Measurements from ENCODE around the gene ADORA2A.

The ADORA2A gene

DNA sequence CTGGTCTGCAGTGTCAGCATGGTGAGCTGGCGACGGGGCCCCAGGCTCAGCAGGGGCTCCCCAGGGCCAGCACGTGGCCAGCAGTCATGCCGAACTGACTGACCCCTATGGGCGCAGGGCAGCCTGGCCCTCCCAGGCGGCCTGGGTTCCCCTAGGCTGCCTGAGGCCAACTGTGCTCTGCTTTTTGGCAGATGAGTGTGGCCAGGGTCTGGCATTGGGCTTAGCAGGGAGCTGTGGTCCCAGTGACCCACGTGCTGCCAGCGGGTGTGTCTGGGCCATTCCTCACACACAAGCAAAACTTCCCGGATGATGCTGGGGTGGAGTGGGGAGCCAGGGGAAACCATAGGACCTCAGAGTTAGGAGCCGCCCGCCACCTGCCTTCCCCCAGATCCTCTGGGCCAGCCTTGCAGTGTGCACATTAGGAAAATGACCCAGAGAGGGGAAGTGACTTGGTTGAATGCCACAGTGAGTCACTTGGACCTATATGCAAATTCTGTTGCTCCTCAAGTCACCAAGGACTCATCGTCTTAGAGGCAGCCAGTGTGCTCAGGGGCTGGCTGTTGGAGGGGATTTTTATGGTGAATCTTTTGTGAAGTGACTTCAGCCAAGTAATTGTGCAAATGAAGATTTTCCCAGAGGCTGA is 6.5 kb downstream of the ADORA2A start:
- DNase-seq = no peak

DNA sequence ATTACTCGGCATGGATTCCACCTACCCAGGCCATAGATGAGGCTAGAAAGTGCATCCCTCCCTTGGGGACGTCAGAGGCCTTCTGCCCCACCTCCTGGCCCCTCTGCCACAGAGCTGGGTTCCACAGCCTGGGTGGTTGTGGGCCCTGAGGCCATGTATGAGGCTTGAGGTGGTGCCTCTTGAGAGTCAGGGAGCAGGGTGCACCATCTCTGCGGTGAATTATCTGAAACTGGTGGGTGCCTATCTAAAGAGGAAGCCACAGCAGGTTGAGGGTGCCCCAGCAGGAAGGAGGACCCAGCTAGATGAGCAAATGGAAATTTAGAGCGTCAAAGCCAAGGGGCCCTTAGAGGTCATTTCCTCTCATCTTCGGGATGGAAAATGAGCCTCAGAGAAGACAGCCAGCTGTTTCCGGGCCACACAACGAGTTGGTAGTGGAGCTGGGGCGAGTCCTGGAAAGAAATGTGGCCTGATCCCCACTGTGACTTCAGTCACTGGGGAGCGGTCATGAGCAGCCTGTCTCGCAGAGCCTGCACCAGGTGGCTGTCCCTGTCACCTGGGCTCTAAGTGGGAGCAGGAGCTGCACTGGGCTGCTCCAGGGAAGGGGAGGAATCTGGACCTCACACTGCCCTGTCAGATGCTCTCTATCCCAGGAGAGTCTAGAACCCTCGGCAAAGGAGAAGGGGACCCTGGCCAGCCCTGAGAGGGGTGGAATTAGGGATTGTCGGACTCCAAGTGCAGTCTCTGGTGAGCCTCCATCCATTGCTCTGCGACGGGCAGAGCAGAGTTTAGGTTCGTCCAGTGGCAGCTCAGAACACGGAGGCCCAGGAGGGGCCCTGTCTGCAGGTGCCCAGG is 7.3 kb downstream of the ADORA2A start:
- peak; percentile 86 for DNase-seq

DNA sequence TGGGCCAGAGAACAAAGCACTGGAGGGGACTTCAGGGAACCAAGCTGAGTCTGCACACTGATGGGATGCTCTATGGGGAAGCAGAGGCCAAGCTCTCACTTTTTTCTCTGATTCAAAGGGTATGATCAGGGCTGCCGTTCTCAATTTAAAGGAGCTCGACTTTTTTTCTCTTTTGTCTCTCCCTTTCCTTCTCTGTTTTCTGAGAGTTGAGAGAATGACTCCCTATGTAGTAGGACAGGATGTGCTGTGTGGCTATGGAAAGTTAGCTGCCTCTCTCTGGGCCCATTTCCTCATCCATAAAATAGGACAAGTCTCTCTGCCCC is 7.9 kb downstream of the ADORA2A start:
- DNase-seq = no peak

DNA sequence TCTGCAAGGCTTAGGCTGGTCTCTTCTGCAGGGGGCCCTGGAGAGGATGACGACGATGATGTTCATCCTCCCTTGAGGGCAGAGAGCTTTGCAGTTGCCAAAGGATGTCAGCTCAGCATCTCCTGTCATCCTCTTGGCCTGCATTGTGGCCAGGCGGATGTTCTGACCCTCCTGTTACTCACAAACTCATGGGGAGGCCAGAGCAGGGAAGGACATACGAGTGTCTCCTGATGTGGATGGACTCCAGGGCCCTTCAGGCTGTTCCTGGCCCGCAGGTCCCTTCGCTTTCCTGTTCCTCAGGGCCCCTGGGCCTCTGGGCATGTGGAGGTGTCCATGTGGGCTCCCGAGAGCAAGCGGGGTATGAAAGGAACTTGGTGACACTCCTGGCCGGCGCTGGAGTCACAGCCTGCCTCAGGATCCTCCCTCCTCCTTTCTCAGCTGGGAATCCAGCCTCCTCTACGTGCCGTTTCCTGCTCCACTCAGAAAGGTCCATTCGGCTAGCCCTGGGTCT is 8.5 kb downstream of the ADORA2A start:
- DNase-seq = no peak

DNA sequence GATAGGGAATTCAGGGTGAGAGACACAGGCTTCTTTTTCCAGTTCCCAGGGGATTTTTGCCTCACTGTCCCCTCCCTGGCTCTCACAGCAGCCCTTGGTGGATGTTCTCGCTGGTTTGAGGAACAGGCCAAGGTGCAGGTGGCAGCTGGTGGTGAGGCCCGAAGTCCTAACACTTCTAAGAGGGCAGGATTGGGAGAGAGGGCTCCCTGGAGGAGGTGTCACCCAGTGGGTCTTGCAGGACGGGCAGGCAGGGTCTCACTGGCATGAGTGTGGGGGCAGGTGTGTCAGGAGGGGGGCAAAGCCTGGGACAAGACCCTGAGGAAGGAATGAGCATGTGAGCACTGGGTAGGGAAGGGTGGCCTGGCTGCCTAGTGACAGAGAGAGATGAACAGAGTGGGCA is 9.2 kb downstream of the ADORA2A start:
- no peak for DNase-seq

DNA sequence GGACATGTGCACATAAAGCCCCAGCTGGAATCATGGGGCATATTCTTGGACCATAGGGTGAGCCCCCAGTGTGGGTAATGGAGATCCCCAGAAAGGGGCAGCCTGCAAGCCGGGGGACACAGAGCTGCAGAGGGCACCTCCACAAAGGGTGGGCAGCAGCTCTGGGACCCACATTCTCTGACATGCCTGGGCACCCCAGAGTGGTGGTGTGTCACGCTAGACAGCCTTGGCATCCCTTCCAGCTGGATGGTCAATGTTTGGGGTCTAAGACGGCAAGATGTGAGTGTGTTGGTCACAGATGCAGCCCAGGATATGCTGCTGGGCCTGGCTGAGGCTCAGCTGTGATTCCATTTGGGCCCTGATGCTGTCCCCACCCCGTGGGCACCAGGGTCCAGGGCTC is 9.7 kb downstream of the ADORA2A start:
- no peak for DNase-seq

DNA sequence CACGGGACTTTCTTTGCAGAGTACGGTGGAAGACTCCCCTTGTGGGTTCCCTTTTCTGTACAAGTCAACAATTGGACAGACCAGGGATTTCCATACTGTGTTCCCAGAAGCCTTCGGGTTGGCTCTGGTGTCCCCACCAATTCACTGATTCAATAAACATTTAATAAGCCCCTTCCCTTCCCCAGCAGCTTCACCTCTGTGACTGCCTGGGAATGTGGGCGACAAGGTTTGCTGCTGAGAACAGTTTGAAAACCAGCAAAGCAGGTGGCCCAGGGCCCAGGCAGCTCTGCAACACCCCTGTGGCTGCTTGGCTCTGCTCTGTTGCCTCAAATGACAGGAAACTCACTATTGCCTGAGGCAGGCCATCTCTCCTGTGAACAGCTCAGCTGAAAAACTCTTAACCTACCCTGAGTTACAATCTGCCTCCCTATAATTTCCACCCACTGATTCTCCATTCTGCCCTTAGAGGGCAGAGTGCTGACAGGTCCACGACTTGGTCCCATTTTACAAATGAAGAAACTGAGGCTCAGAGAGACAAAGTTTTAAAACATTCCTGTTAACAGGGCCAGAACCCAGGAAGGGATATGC is 10.4 kb downstream of the ADORA2A start:
- no peak for DNase-seq

DNA sequence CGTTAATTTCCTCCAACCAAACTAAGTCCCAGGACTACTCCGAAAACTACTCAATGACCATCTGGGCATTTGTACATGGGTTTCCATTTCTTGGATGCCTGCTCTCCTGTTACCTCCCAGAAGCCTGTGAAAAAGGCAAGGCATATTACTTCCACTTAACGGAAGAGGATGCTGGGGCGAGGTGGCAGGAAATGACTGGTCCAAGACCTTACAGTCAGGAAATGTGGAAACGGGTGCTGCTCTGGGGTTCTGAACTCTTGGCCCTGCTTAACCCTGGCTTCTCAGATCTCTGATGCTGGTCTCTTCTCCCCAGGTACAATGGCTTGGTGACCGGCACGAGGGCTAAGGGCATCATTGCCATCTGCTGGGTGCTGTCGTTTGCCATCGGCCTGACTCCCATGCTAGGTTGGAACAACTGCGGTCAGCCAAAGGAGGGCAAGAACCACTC is 12.9 kb downstream of the ADORA2A start:
- DNase-seq = no peak

DNA sequence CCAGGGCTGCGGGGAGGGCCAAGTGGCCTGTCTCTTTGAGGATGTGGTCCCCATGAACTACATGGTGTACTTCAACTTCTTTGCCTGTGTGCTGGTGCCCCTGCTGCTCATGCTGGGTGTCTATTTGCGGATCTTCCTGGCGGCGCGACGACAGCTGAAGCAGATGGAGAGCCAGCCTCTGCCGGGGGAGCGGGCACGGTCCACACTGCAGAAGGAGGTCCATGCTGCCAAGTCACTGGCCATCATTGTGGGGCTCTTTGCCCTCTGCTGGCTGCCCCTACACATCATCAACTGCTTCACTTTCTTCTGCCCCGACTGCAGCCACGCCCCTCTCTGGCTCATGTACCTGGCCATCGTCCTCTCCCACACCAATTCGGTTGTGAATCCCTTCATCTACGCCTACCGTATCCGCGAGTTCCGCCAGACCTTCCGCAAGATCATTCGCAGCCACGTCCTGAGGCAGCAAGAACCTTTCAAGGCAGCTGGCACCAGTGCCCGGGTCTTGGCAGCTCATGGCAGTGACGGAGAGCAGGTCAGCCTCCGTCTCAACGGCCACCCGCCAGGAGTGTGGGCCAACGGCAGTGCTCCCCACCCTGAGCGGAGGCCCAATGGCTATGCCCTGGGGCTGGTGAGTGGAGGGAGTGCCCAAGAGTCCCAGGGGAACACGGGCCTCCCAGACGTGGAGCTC is 13.5 kb downstream of the ADORA2A start:
- peak; percentile 48 for DNase-seq

DNA sequence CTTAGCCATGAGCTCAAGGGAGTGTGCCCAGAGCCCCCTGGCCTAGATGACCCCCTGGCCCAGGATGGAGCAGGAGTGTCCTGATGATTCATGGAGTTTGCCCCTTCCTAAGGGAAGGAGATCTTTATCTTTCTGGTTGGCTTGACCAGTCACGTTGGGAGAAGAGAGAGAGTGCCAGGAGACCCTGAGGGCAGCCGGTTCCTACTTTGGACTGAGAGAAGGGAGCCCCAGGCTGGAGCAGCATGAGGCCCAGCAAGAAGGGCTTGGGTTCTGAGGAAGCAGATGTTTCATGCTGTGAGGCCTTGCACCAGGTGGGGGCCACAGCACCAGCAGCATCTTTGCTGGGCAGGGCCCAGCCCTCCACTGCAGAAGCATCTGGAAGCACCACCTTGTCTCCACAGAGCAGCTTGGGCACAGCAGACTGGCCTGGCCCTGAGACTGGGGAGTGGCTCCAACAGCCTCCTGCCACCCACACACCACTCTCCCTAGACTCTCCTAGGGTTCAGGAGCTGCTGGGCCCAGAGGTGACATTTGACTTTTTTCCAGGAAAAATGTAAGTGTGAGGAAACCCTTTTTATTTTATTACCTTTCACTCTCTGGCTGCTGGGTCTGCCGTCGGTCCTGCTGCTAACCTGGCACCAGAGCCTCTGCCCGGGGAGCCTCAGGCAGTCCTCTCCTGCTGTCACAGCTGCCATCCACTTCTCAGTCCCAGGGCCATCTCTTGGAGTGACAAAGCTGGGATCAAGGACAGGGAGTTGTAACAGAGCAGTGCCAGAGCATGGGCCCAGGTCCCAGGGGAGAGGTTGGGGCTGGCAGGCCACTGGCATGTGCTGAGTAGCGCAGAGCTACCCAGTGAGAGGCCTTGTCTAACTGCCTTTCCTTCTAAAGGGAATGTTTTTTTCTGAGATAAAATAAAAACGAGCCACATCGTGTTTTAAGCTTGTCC is 14.3 kb downstream of the ADORA2A start:
- DNase-seq = no peak

DNA sequence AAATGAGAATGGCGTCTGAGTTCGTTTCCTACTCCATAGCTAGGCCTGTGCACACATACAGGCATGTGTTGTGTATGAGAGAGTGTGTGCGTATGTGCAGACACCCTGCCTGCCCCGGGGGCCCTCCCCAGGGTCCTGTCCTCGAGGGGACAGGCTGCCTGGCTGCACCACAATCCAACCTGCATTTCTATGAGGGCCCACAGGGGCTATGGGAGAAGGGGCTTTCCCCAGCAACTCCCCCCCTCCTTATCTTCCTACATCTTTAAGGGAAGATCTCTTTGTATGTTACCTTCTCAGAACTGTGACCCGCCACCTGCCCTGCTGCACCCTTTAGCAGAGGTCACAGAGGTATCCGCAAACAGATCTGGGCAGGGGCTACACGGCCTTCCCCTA is 14.9 kb downstream of the ADORA2A start:
- no peak for DNase-seq

DNA sequence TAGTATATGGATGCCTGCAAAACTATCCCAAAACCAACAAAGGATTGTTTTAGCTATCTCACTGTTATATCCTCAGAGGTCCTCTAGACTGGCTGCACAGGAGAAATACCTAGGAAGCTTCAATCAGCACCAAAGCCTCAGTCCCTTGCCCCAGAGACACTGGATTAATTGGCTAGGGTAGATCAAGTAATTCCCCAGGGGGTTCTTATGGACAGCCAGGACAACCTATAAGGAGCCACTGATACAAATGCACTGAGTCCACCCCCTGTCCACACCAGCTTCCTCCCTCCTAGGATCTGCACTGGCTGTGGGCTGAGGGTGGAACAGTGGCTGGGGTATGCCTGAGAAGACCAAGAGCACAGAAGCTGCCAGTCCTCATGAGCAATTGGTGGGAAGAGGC is 16.3 kb downstream of the ADORA2A start:
- no peak for DNase-seq

DNA sequence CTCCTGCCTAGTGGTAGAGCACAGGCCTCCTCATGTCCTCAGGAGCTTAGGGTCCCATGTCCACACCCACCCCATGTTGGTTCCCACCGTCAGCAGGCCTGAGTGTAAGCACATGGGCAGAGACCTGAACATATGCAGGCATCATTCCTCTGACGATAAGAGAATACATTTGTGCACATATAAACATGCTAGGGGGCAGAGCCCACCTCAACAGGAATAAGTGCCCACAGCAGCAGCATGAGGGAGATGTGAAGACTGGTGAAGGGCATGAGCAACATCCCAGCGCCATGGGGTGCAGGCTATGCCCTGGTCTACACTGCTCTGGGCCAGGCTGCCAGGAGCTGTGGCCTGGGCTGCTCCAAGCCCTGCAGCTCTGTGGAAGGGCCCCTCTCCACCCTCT is 16.9 kb downstream of the ADORA2A start:
- no peak for DNase-seq

DNA sequence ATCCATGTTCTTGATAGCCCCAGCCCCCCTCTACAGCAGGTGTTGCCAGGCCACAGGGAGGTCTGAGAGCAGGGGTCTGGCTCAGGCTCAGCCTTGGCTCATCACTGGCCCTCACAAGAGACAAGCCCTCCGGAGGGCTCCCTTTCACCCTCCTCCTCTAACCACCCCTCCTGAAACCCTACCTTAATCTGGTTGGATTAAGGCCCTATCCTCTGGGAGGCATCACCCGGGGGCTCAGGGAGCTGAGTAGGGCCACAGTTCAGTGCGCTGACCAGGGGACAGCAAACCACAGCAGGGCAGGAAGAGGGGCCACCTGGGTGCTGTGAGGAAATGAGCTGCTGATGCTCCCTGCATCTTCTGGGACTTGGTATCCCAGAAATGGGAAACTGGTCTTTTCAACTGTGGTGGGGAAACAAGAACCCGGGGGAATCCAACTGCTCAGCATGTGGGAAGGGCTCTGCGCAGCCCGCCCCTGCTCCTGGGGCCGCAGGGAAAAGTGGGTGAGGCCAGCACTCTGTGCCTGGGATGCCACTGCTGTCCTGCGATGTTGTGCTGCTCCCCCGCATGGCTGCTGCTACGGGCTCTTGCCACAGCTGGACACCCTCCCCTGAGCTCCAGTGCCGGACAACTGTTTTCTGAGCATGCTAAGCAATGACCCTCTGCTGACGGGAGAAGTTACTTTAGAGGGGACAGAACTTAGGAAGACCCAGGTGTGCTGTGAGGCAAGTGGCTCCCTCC is 17.5 kb downstream of the ADORA2A start:
- no peak for DNase-seq

DNA sequence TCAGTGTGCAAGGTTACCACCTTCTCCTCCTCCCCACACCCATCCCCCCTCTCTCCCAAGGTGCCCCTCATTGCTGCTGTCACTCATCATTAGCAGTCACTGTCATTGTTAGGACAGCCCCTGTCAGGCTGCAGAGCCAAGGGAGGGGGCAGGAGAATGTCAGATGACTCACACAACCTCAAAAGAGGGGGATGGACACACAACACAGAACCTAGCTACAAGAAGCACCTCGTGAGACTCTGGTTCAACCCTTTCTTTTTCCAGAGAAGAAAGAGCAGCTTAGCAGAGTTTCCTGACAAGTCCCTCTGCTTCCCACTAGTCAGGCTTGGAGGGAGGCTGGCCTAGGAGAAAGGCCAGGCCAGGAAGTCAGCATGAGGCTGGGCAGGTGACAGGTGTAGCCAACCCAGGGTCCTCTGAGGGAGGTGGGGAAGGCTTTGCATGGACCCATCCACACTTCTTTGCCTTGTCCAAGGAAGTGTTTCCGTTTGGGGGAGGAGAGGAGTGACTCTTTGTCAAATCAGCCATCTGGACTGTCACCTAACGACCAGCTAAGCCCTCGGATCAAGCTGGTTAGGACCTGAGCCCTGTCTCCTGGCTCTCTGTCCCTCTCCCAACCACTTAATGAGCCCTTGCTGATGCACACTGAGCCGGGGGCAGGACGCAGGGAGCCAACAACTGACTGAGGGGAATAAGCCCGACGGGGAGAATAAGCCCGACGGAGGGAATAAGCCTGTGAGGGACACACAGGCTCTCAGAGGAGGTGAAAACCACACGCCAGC is 18.3 kb downstream of the ADORA2A start:
- peak; percentile 63 for DNase-seq

DNA sequence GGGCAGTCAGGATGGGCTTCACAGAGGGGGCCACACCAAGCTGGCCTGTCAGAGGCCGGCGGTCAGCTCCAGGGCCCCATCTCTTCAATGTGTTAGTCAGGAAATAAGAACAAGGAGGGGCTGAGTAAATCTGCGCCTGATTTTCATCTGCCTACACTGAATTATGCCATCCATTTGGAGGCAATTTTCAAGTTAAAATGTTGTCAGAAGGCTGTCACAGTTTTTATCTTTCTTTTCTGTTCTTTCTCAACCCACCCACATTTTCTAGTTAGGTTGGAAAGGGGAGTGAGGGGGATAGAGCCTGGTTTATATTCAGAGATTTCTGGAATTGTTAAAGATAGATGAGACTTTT is 18.8 kb downstream of the ADORA2A start:
- no peak for DNase-seq

DNA sequence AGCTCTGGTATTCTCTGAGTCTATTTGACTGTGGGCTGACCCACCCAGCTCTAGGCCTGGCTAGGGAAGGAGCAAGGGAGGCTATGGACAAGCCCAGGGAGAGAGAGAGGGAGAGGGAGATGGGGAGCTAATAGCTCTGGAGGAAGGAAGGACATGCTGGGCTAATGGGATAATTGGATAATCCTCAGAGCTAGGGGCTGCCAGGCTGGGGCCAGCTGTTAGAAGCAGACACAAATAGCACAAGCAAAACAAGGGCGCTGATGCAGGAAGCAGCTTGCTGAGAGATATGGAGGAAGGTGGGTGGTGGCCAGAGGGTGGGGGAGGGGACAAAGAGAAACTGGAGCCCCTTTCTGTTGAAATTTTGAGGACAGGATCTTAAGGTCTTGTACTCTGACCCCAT is 23.2 kb downstream of the ADORA2A start:
- DNase-seq = no peak

DNA sequence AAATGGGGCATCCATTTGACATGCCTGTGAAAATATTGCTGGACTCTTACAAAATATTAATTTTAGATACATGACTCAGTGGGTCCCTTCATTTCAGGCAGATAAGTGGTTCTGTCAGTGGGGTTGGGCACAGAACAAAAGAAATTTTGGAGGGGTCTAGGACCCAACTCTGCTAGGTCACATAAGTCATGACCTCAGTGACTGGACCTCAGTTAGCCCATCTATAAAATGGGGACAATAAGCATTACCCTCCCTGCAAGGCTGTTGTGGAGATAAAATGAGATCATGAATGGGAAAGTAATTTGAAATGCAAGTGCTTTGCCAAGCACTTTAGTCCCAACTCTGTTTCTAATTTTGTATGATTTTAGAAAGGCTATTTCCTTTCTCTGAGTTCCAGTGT is 23.8 kb downstream of the ADORA2A start:
- no peak for DNase-seq

DNA sequence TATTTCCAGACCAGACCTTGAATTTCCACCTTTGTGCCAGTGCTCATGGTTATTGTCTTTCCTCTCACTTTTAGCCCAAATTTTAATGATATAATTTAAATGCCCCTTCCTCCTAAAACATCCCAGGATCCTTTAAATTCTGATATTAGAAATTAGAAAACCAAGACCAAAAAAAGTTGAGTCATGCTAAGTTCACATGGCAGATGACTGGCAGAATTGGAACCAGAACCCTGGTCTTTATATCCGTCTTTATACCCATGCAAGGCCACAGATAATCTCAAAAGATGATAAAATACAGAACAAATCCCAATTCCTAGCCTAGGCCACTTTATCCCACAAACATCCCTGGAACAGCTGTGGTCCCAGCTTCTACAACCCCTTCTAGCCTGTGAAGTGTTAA is 26.5 kb downstream of the ADORA2A start:
- no peak for DNase-seq

DNA sequence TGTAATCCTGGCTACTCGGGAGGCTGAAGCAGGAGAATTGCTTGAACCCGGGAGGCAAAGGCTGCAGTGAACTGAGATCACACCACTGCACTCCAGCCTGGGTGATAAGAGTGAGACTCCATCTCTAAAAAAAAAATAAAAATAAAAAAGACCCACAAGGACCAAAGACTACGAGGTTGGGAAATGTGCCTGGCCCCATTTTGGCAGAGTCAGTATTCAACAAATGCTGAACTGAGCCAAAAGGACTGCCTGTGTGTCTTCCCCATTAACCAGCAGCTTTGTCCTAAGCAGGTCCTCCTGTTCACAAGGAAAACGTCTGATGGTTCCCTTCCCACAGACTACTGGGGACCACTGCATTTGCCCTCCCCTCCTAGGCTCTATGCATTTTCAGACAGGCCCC is 27.6 kb downstream of the ADORA2A start:
- DNase-seq = no peak
